ENCODE measurements around the gene SLC2A11.
A peak's percentile ranks its signal among the peaks of the same experiment; 100 is the strongest.
"Not testable (repeated sequence)": the region's sequence is repeated elsewhere in the genome, so short reads cannot be mapped to it uniquely, and the experiment has no call there.

SLC2A11 gene

DNA sequence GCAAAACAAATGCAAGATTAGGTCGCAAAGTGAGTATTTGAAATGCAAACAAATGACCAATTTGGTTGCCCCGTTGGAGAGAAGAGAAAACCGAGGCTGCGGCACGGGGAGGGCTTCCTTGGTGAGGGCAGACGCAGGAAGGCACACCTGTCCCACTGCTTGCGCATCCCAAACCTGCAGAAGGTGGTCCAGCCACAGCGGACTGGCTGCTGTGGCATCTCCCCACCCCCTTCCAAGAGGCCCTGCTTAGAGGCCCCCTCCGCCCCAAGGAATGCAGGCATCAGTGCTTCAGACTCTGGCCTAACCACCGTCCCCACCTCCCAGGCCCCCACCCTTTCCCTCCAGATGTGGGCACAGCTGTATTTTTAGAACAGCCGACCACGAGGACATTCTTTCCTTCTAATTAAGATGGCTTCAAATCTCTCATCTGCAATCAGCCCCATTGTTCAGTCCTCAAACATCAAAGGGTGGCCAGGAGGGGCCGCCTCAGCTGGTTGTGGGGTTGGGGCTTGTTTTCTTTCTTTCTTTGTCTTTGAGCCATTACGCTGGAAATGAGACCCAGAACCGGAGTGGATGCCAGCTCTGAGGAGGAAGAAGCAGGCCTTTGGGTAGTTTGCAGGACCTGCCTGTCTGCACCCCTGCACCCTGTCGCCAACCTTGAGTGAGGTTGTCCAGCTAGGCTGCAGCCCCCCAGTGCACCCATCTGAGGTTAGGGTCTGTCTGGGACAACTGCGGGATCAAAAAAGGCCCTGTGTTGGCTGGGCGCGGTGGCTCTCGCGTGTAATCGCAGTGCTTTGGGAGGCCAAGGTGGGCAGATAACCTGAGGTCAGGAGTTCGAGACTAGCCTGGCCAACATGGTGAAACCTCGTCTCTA lies 9.4 kb upstream of the SLC2A11 start:
- DNase-seq: no peak

- peak; percentile 87 for DNase-seq
Measured at GRCh38 chr22:23849009-23850006, 8.4 kb upstream of the SLC2A11 start.

GRCh38 chr22:23850136-23850611 lies 7.5 kb upstream of the SLC2A11 start:
- no peak for DNase-seq

DNA sequence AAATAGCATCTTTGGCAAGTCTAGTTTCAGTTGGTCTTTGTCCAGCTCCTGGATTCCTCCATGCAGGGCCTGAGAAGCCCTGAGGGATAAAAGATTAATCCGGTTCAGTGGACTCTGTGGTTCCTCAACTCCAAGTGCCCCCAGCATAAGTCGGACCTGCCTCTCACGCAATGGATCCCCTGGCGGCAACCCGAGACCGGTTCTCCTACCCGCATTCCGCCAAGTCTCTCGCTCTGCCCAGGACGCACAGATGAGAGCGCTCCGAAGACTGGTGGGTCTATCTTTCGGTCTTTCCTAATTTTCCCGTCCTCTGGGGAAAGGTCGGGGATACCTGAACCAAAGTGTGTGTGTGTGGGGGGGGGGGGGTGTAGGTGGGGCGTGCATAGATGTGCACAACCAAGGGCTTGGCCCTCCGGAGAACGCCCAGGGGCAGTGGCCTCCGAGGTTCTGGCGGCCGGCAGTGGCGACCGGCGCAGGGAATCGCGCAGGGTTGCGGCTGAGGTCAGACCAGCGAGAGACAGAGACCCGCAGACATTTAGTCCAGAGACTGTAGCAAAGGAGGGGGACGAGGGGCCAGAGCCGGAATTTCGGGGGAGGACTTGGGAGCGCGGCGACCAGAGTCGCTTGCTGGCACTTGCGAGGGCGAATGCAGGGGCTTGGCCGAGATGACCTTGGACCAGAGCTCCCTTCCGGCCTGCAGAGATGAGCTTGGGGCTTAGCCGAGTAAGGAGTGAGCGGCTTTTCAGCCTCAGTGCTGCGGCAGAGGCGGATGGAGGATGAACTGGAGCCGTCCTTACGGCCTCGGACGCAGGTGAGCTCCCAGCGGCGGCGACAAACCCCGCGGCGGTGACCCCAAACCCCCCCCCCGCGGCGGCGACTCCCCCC lies 712 bp upstream of the SLC2A11 start:
- no peak for DNase-seq

- DNase-seq: no peak
Measured at GRCh38 chr22:23858484-23858815, 775 bp downstream of the SLC2A11 start.

GRCh38 chr22:23859201-23859600 lies 1.5 kb downstream of the SLC2A11 start:
- DNase-seq: no peak

DNA sequence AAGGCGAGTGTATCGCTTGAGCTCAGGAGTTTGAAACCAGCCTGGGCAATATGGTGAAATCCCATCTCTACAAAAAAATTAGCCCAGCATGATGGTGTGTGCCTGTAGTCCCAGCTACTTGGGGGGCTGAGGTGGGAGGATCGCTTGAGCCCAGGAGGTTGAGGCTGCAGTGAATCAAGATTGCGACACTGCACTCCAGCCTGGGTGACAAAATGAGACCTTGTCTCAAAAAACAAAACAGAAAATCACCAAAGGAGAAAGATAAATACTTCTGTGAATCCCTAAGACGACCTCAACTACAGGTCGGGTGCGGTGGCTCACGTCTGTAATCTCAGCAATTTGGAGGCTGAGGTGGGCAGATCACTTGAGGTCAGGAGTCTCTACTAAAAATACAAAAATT lies 2.5 kb downstream of the SLC2A11 start:
- not testable (repeated sequence) for DNase-seq

- DNase-seq: peak; percentile 28
Measured at GRCh38 chr22:23862103-23862502, 4.4 kb downstream of the SLC2A11 start.

GRCh38 chr22:23864499-23865154 lies 7.0 kb downstream of the SLC2A11 start:
- DNase-seq: not testable (repeated sequence)

- DNase-seq: no peak
Measured at GRCh38 chr22:23868580-23868979, 10.9 kb downstream of the SLC2A11 start.

GRCh38 chr22:23874871-23875270 lies 17.2 kb downstream of the SLC2A11 start:
- no peak for DNase-seq

DNA sequence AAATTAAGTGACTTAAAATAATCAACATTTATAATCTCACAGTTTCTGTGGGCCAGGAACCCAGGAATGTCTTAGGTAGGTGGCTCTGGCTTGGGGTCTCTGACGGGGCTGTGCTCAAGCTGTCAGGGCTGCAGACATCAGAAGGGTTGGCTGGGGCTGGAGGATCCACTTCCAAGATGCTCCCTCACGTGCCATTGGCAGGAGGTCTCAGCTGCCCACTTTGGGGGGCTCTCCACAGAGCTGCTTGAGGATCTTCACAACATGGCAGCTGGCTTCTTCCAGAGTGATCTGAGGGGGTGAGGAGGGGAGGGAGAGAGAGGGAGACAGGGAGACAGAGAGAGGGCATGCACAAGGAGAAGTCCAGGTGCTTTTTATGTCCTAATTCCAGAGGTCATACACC lies 18.1 kb downstream of the SLC2A11 start:
- no peak for DNase-seq

- no peak for DNase-seq
Measured at GRCh38 chr22:23877566-23877965, 19.9 kb downstream of the SLC2A11 start.

DNA sequence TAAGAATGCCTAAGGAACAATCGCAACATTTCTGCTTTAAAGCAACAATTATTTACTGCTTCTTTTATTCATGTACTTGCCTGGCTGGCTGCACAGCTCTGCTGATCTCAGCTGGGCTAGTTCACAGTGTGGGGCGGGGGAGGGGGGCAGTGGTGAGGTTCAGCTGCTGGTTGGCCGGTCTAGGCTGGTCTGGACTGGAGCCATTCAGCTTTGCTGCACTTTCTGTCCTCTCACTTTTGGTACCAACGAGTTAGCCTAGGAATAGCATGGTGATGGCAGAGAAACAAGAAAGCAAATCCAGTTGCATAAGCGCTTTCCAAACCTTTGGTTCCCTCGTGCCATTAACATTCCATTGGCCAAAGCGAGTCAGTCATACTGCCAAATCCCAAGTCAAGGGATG lies 20.5 kb downstream of the SLC2A11 start:
- DNase-seq: no peak

GRCh38 chr22:23882370-23882769 lies 24.7 kb downstream of the SLC2A11 start:
- no peak for DNase-seq

DNA sequence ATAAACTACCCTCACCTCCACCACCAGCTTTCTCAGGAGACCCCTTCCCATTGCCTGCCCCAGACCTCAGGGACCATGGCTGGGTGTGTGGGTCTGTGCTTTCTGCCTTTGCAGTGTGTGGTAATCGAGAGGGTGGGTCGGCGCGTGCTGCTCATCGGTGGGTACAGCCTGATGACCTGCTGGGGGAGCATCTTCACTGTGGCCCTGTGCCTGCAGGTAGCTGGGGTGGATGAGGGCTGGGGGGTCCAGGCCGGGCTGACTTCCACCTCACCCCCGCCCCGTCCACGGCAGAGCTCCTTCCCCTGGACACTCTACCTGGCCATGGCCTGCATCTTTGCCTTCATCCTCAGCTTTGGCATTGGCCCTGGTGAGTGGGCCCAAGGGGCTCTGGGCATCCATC lies 26.0 kb downstream of the SLC2A11 start:
- no peak for DNase-seq

GRCh38 chr22:23884140-23884539 lies 26.5 kb downstream of the SLC2A11 start:
- no peak for DNase-seq

DNA sequence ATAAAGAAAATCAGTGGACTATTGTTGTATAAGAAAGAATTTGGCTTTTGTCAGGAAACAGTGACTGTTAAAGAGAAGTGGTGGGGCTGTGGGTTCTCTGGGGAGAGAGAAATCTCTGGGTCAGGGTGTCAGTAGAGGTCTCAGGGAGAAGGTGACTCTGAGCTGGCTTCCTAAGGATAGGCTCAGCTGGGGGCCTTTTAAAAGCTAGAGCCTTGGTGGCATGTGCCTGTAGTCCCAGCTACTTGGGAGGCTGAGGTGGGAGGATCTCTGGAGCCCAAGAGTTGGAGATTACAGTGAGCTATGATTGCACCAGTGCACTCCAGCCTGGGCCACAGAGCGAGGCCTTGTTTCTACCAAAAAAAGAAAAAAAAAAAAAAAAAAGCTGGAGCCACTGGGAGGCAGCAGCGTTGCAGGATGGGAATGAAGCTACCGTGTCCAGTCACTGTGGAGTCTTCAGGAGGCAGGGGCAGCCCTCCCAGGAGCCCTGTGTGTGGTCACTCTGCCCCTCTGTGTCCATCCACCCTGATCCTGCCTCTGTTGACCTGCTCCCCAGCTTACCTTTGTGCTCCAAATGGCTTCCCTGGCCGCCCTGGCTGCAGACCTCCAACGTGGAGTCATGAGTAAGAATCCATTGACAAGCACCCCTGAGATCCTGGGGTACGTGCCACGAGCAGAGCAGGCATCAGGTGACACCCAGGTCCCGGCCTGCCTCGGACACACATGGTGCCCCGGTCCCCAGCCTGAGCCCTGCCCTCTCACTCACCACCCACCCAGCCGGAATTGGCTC lies 31.1 kb downstream of the SLC2A11 start:
- no peak for DNase-seq

DNA sequence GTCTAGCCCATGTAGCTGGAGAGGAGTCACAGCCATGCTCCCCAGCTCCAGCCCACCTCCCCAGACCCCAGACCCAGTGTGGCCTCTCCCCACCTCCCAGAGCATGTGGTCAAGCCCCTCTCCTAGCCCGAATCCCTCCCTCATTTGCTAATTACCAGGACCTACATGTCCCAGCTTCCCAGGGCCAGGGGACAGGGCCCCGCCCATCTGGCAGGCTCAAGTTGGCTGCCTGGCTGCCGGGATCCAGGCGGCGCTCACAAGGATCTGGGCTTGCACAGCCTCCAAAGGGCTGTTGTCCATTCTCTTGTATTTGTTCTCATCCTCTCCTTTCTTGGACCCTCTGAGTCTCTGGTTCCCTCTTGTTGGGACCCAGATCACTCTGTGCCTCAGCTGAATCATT lies 31.9 kb downstream of the SLC2A11 start:
- DNase-seq: no peak

- no peak for DNase-seq
Measured at GRCh38 chr22:23891726-23892125, 34.1 kb downstream of the SLC2A11 start.

GRCh38 chr22:23892130-23892529 lies 34.5 kb downstream of the SLC2A11 start:
- no peak for DNase-seq

All from stimulated activated CD4-positive, alpha-beta T cell treated with anti-CD3 and anti-CD28 coated beads, Interleukin-4, amount 100 ng/mL, for 24 hours (primary cell).